ENCODE measurements around the gene TNNC1.

TNNC1 gene

DNA sequence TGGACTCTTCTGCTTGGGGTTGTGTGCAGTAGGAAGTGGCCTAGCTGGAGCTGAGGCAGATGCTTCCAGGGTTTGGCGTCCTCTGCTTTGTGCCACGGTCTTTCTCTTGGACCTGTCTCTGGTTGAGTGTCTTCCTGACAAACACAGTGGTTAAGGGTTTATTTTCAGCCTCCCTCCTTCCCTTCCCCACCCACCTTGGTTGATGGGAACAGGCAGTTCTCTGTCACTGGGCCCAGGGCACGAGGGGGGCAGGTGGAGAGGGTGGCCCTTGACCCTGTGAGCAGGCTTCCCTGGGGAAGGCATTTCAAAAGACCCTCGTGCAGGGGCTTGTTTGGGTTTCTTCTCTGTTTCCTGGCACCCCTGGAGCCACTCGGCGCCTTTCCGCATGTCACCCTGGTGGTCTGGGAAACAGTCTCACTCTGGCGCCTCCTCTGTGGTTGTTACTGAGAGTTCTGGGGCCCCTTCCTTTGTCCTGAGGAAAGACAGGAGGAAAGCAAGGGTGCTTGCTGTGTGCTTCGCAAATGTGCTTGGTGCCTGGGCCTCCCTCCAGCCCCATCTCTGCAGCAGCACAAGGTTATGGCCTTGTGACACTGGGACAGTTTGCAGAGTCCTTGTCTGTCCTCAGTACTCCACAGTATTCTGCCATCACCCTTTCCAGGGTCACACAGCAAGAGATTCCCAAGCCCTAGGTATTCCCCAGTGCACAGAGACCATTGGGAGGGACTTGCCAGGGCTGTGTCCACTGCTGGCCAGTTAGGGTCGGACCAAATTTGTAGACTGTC, 31.0 kb upstream of the TNNC1 start:
- DNase-seq (ENCODE audit: low read depth in 4 of 4, low spot score in 1 of 4) = no peak

DNA sequence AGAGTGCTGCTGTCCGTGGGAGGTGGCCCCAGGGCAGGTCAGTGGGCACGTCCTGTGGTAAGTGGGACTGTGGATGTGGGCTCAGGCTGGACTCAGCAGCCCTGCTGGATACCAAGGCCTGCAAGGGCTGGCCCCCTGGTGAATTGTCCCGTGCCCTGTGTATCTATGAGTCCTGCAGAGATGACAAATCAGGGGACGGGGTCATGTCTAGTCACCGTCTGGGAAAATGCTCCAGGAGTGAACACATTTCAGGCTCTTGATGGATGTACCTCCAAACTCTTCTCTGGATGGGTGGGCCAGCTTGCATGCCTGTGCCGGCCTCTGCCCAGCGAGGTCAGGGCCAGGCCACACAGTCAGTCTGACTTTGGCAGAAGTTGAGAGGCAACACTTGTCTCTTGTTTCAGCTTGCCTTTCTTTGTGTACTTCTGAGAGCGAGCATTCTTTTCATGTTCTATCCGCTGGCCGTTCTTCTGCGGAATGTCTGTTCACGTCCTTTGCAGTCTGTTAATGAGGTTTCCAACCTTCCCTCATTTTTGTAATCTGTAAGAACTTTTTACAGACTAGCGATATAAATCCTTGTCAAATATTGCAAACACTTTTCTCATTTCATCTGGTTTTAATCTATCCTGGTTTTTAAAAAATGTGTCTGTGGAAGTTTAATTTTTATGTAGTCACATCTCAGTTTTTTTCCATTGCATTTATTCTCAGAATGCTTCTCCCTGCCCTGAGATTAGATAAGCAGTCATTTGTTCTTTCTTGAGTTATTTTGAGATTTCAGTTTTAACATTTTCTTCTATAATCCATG, 29.9 kb upstream of the TNNC1 start:
- no peak for DNase-seq (ENCODE audit: low read depth in 4 of 4, low spot score in 1 of 4)

DNA sequence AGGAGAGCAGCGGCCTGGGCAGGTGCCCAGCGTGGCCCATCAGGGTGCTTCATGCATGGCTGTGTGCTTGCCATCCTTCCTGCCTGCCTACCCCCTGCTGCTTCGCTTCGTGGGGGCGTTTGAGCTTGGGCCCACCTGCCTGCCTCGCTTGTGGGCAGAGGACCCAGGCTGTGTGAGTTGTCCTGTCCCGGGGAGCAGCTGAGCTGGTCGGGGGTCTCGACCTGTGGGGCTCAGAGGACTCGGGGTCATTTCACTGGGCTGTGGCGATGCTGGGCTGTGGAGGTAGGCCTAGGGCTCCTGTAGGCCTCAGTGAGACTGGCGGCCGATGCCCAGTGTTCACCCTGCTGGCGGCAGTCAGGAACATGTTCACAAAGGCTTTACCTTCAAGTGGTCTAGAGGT, 29.2 kb upstream of the TNNC1 start:
- DNase-seq (ENCODE audit: low read depth in 4 of 4, low spot score in 1 of 4) = no peak

DNA sequence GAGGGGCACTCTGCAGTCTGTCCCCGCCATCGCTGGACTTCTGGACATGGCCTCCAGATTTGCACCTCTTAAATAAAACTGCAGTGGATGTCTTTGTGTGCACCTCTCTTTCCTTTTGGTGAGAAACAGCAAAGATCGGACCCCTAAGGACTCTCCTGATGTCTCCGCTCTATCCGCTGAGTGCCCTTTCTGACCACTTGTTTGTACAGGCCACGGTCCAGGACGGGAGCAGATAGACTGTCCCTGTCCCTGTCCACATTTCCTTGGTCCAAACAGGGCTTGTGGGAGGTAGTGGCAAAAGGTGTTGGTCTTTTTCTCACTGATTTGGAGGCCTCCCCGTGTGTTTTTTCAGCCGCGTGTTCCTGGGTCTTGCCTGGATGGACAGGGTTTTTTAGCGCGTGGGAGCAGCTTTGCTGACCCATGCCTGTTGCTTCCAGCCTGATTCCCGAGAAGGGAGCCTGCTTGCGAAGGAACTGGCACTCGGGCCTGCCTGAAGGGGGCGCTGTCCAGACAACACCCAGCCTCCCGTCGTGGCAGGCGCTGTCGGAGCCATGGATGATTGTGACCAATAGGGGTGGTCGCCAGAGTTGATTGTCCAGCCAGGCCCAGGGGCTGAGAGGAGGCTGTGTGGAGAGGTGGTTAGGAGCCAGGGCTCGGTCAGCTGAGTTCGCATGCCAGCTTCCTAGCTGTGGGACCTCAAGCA, 28.1 kb upstream of the TNNC1 start:
- DNase-seq (ENCODE audit: low read depth in 4 of 4, low spot score in 1 of 4) = no peak

DNA sequence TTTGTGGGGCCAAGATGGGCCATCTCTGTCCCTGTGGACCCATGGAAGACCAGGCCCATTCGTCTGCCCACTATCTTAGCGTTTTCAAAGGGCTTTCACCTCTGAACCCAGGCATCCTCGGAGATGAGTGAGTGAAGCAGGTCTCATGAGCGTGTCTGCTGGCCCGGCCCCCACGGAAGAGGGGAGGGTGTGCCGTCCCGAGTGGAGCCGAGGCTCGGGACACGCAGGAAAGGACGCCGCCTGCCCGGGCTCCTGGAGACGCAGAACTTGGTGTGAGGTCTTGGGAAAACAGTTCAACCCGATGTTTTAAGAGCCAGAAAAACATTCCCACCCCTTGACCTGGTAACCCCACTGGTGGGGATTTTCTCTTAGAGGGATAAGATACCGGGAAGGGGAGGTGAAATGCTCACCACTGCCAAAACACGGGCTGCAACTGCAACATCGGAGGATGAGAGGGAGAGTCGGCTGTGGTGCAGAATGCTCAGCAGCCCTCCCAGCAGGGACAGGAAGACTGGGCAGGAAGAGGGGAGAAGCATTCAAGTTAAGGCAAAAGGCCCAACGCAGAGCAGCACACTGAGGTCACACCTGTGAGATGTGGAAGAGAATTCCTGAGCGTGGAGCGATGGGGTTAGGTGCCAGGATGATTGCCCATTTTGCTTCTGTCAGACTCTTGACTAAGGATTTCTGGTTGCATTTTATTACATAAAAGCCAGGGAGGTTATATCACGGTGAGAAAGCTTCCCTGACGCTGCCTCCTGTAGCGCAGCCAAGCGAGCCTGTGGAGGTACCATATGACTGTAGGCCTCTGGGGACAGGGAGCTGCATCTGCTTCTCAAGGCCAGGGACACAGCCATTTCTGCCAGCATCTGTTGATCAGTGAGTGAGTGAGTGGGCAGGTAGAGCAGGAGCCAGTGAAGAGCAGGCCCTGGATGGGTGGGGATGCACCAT, 27.2 kb upstream of the TNNC1 start:
- DNase-seq (ENCODE audit: low read depth in 4 of 4, low spot score in 1 of 4) = no peak

DNA sequence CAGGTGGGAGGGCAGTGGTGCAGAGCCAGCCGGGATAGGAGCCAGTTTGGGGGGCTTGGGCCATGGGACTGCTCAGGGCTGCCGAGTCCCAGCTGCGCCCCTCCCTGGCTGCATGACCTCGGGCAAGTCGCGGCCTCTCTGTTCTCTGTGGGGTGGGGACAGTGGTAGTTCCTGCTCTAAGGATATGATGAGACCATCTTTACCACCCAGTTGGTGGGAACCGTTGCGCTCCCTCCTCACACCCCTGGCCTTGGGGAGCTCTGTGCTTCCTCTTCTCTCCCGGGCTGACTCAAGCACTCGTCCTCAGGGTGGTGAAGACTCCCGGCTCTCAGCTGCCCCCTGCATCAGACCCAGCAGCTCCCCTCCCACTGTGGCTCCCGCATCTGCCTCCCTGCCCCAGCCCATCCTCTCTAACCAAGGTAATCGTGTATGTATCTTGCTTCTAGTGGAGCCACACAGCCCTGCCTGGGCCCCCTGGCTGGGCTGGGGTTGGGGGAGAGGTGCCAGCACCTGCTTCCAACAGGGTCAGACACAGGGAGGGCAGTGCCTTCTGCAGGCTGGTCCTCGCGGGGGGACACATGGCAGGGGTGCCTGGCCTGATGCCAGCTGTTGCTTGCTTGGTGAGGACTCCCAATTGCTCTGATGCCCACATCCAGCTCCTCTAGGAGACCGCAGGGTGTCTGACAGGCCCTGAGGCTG, 26.2 kb upstream of the TNNC1 start:
- DNase-seq (ENCODE audit: low read depth in 4 of 4, low spot score in 1 of 4) = no peak

DNA sequence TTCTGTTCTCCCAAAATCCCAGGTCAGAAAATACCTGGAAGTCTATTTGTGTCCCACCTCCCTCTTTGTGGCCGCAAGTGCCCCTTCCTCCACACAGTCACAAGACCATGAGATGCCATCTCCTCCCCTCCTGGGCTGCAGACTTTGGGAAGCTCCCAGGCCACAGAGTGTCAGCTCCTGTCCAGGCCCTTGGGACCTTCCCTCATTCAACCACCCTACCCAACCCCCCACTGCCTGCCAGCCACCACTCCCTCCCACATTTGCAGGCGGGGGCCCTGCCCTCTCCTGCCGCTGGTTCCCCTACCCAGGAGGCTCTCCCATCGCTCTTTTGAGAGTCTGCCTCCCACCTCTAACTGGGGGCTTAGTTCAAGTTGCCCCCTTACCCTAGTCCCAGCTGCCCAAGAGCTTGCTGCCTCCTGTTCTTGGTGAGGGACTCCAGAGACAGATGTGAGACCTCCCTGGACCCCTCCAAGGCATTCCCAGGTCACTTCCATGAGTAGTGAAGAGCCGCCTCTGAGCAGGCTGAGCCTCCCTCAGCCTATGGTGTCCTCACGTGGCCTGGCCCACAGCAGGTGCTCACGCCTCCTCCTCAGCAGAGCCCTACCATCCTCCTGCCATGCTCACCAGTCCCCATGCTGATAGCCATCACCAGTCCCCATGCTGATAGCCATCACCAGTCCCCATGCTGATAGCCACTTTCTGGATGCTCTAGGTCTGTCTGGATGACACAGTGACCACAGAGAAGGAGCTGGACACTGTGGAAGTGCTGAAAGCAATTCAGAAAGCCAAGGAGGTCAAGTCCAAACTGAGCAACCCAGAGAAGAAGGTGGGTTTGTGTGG, 25.4 kb upstream of the TNNC1 start:
- DNase-seq (ENCODE audit: low read depth in 4 of 4, low spot score in 1 of 4) = no peak

DNA sequence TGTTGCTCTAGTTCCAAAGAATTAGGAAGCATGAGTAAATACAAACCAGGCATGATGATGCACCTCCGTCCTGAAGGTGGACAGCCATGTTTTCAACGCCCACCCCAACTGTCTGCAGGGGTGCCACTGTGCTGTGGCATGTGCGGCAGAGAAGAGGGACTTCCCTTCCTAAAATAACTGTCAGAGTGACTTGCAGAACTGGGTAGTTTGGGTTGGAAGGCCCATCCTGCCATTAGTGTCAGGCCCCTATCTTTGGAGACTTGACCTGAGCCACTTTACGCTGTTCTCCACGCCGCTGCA, 23.9 kb upstream of the TNNC1 start:
- no peak for DNase-seq (ENCODE audit: low read depth in 4 of 4, low spot score in 1 of 4)

DNA sequence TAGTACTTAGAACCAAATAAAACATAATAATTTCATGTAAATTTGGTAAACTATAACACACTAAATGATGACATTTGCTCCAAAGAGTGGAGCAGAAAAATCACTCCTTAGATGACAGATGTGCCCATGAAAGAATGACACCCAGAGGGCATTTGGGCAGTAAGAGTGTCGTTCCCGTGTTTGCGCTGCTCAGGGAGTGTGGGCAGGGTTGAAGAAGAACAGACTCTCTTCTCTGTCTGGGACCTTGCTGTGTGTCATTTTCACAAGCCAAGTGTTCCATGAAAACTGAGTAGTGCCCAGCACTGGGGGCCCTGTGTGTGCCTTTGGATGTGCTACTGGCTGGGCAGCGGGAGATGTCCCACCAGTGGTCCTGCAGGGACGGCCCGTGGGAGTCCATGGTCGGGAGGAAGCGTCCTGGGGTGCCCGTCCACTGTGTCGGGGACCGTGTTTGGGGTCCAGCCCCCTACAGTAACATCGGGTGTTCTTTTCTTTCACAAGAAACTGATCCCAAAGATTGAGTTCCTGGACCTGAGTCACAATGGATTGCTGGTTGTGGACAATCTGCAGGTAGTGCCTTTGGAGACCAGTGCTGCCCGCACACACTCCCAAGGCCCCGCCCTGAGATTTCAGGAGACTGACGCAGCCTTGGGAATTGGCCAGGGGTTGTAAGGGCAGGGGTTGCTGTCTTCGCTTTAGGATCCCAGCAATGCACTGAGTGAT, 23.4 kb upstream of the TNNC1 start:
- no peak for DNase-seq (ENCODE audit: low read depth in 4 of 4, low spot score in 1 of 4)

DNA sequence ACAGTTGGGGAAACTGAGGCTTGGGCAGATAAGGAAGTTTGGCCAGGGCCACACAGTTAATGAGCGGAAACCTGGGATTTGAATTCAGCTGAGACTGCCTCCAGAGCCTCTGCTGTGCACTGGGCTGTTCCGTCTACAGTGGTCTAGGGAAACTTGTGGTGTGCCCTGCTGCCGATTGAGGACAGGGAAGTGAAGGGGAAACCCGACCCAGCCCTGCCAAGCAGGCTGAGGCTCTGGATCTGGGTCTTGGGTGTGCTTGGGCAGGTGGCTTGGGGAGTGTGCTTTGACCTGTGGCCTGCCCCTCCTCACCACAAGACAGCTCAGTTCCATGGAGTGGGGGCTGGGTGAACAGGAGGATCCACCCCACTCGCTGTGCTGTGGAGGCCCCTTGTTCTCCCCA, 19.2 kb upstream of the TNNC1 start:
- DNase-seq (ENCODE audit: low read depth in 4 of 4, low spot score in 1 of 4) = no peak

DNA sequence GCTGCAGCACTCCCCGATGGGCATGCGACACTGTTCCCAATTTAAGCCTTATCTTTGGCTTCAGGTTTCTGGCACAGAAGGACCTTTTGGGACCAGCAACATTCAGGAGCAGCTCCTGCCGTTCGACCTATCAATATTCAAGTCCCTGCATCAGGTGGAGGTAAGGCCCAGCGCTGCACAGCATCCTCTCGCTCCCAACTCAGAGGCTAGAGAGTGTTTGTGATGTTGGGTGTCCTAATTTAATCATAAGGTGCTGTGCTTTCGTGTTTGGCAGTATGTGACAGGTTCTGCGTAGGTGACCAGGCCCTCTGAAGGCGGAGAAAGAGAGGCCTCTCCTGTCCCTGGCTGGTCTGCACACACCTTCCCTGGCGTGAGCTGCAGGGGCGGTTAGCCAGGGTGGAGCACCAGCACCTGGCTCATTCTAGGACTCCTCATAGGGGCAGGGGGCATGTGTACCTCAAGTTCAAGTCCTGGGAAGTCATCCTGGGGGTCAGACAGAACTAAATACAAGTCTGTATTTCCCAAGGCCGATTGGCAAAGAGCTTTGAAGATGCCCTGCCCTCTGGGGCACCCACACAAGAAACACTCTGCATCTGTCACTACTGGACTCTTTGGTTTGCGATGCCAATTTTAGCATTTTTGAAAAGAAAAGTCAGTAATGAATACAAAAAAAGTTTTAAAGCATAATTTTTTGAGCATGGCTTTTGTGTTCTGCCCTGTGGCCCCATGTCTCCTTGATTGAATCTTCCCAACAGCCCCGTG, 18.6 kb upstream of the TNNC1 start:
- DNase-seq (ENCODE audit: low read depth in 4 of 4, low spot score in 1 of 4) = no peak

DNA sequence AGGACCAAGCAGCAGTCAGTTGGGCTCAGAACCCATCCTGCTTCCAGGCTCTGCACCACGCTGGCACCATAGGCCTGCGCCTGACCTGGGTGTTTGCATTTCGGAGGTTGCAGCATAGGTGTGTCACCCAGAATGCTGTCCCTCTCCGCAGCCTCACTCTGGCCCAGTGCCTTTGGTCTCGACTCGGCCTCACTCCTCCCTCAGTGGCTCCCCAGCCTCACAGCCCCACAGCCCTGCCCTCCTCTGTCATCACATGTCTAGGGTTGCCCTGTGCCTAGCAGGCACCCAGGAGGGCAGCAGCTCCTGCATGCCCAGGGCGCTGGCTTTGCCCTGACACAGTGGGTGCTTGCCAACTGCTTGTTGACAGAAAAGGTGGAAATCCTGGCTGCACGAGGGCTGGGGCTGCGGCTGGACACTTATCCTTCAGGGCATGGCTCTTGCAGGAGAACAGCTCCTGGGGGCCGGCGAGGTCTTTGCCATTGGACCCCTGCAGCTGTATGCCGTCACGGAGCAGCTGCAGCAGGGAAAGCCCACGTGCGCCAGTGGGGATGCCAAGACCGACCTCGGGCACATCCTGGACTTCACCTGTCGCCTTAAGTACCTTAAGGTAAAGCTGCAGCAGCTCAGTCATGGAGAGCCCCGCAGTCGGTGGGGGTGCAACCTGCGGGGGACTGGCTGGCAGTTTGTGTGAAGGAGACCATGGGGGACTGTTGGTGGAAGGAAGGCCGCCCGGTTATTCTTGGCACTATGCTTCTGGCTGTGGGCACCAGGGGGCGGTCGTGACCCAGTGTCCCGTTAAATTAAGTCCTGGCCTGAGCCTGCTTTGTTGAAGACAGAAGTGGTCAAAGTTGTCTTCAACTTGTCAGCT, 17.8 kb upstream of the TNNC1 start:
- DNase-seq (ENCODE audit: low read depth in 4 of 4, low spot score in 1 of 4) = no peak

DNA sequence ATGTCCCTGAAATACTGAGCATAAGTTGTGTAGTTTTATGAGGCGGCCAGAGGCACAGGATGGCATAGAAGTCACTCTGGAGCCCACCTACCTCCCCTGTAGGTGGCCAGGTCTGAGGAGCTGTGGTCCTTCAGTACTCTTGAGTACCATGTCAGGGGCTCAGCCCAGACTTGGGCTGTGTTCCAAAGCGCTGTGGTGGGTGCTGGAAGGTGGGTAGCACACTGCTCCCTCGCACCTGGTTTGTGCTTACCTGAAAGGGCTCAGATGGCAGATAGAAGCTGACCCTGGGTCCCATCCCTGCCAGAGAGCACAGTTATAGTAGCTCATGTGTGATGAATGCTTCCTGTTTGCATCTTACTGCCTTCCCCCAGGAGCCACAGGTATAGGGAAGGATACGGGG, 17.1 kb upstream of the TNNC1 start:
- DNase-seq (ENCODE audit: low read depth in 4 of 4, low spot score in 1 of 4) = no peak

DNA sequence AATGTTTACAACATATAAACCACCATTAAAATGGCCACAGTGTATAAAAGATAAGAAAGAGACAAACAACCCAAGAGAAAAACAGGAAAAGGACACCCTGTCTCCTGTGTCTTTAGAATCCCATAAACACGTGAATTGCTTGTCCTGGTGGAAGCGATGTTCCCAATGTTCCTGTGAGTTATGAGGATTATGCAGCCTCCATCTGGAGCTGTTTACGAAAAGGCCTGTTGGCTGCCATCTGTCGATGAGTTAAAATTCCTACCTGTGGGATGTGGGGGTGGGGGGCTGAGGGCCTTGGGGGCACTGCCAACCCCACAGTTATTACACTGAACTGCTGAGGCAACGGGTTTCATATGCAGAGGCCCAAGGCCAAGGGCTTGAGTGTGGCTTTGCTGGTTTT, 15.2 kb upstream of the TNNC1 start:
- DNase-seq (ENCODE audit: low read depth in 4 of 4, low spot score in 1 of 4) = no peak

DNA sequence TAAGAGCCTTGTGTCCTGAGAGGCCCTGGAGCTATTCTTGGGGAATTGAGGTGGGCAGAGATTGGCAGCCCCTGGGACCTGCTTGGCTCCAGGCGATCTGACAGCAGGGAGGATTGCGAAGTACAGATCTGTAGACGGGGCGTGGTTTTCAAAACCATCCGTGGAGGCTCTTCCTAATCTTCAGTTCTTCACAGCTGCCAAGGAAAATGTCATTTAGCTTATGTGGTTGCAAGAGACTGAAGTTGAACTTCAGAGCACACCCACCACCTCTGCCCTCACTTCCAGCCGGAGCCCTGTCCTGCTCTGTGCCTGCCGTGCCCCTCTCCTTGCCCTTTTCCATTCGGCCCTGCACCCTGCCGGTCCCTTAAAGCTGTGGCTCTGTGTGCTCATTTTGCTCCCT, 14.5 kb upstream of the TNNC1 start:
- no peak for DNase-seq (ENCODE audit: low read depth in 4 of 4, low spot score in 1 of 4)

DNA sequence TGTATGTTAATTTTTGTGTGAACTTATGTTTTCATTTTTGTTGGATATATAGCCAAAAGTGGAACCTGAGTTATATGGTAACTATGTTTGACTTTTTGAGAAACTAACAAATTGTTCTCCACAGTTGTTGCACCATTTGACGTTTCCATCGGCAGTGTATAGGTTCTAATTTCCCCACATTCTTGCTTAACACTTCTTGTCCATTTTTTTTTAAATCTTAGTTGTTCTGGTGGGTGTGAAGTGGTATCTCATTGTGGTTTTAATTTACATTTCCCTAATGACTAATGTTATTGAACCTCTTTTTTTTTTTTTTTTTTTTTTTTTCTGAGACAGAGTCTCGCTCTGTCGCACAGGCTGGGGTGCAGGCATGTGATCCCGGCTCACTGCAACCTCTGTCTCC, 9.6 kb upstream of the TNNC1 start:
- DNase-seq (ENCODE audit: low read depth in 4 of 4, low spot score in 1 of 4) = no peak

DNA sequence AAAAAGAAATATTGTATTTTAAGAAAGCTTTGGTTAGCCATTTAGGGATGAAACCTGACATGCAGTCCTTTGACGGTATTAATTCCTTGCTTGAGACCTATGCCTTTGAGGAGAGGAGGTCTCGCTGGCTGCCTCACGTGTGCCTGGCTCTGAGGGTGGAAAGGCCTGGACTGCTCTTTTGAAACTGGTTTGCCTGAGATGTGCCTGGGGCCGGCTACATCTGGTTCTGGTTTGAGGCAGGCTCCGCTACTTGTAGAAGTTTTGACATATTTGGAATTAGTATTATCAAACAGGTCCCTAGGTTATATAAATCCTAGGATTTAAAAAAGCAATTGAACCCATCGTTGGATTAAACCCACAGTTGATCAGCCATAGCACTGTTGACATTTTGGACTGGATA, 8.0 kb upstream of the TNNC1 start:
- DNase-seq (ENCODE audit: low read depth in 4 of 4, low spot score in 1 of 4) = no peak

All from stimulated activated CD4-positive, alpha-beta T cell treated with anti-CD3 and anti-CD28 coated beads, Interleukin-1b, Interleukin-23, amount 100 ng/mL, for 24 hours (primary cell).